SHP77 (cell line): ENCODE results near the gene RBM25.
"Not testable (repeated sequence)": the region's sequence is repeated elsewhere in the genome, so short reads cannot be mapped to it uniquely, and the experiment has no call there.

Experiments
- DNase-seq, 2 experiments: peaks; one replicate each; lab custom pipeline; 2025; lab: John Stamatoyannopoulos, UW

Gene RBM25

GRCh38 chr14:73168691-73169090, 110.4 kb downstream of the RBM25 start:
- no peak for DNase-seq

- not testable (repeated sequence) for DNase-seq
These were observed 111.5 kb downstream of the RBM25 start for GRCh38 chr14:73169855-73170254.

GRCh38 chr14:73170686-73171085, 112.4 kb downstream of the RBM25 start:
- DNase-seq: no peak

- no peak for DNase-seq
These were observed 114.2 kb downstream of the RBM25 start for GRCh38 chr14:73172500-73172899.

- peak; percentile 1 to 28 for DNase-seq
These were observed 114.9 kb downstream of the RBM25 start for GRCh38 chr14:73173092-73173735.
